OCI-LY1 (cell line): Measurements from ENCODE around the gene GMDS.

Experiments
- H2AFZ ChIP-seq: fragments of 200-600 bp; sonication (generic), shearing (Covaris generic); 2 replicates; pipeline ENCODE4 v1.6.0; 2014; ENCODE audit warnings: antibody characterized with exemption, mild to moderate bottlenecking, low read length
- H3F3A ChIP-seq: fragments of 200-600 bp; sonication (generic), shearing (Covaris generic); 2 replicates; pipeline ENCODE4 v1.6.0; 2014; ENCODE audit warnings: mild to moderate bottlenecking, antibody characterized with exemption, low read length, moderate library complexity; ENCODE audit not compliant: insufficient read depth
- H3K27ac ChIP-seq: fragments of 200-600 bp; sonication (generic); 2 replicates; pipeline ENCODE4 v1.5.1; 2014; ENCODE audit warnings: low read length, mixed run types, mild to moderate bottlenecking, low read depth; ENCODE audit not compliant: poor library complexity, severe bottlenecking
- H3K27me3 ChIP-seq: fragments of 200-600 bp; sonication (generic); 2 replicates; pipeline ENCODE4 v1.6.0; 2014; ENCODE audit warnings: antibody characterized with exemption, mild to moderate bottlenecking, low read length, moderate library complexity; ENCODE audit not compliant: insufficient read depth
- H3K36me3 ChIP-seq: fragments of 200-600 bp; sonication (generic); 2 replicates; pipeline ENCODE4 v1.6.1; 2014; ENCODE audit warnings: mild to moderate bottlenecking, antibody characterized with exemption, low read length, moderate library complexity, mixed read lengths; ENCODE audit not compliant: insufficient read depth
- H3K4me1 ChIP-seq: fragments of 200-600 bp; sonication (generic); 2 replicates; pipeline ENCODE4 v1.5.1; 2014; ENCODE audit warnings: mild to moderate bottlenecking, low read length, moderate library complexity; ENCODE audit not compliant: insufficient read depth, severe bottlenecking
- H3K4me2 ChIP-seq: fragments of 200-600 bp; sonication (generic), shearing (Covaris generic); 2 replicates; pipeline ENCODE4 v1.6.1; 2014; ENCODE audit warnings: low read length
- H3K4me3 ChIP-seq: fragments of 200-600 bp; sonication (generic); 2 replicates; pipeline ENCODE4 v1.5.1; 2014; ENCODE audit warnings: low read length, low read depth, mild to moderate bottlenecking, mixed read lengths; ENCODE audit not compliant: poor library complexity, severe bottlenecking
- H3K79me2 ChIP-seq: fragments of 200-600 bp; shearing (Covaris generic); 2 replicates; pipeline ENCODE4 v1.6.1; 2016; ENCODE audit warnings: mixed run types, low read length, mixed read lengths; ENCODE audit not compliant: insufficient read depth
- H3K9ac ChIP-seq: fragments of 200-600 bp; sonication (generic), shearing (Covaris generic); 2 replicates; pipeline ENCODE4 v1.6.1; 2014; ENCODE audit warnings: mild to moderate bottlenecking, low read length, mixed read lengths
- H3K9me2 ChIP-seq: fragments of 200-600 bp; sonication (generic), shearing (Covaris generic); 2 replicates; pipeline ENCODE4 v1.6.1; 2014; ENCODE audit warnings: low read depth, mild to moderate bottlenecking, low read length, mixed read lengths
- H3K9me3 ChIP-seq: fragments of 200-600 bp; shearing (Covaris generic); 2 replicates; pipeline ENCODE4 v1.6.1; 2014; ENCODE audit warnings: low read length, mixed read lengths
- H4K20me1 ChIP-seq: fragments of 200-600 bp; sonication (generic), shearing (Covaris generic); 2 replicates; pipeline ENCODE4 v1.6.0; 2016; ENCODE audit warnings: mild to moderate bottlenecking, low read length; ENCODE audit not compliant: insufficient read depth
- EZH2 ChIP-seq: fragments of 200-600 bp; sonication (generic), shearing (Covaris generic); IDR thresholded peaks from 2 replicates; pipeline ENCODE4 v1.8.0; 2017; ENCODE audit warnings: borderline replicate concordance, mixed run types, mild to moderate bottlenecking, antibody characterized with exemption, low read length, moderate library complexity, mixed read lengths
- TF ChIP-seq, protein P1 (sequence below): fragments of 200-600 bp; sonication (generic), shearing (Covaris generic); IDR thresholded peaks from 2 replicates; pipeline ENCODE4 v1.5.1; 2017; ENCODE audit warnings: mild to moderate bottlenecking, antibody characterized with exemption, low read length, moderate library complexity, mixed read lengths

GMDS gene

DNA sequence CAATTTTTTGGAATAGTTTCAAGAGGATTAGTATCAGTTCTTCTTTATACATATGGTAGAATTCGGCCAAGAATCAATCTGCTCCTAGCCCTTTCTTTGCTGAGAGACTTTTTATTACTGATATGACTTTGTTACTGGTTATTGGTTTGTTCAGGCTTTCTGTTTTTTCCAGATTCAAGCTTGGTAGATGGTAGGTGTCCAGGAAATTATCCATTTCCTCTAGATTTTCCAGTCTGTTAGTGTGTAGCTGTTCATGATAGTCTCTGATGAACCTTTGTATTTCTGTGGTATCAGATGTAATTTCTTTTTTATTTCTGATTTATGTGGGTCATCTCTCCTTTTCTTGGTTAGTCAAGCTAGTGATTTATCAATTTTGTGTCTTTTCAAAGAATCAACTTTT, 167.6 kb downstream of the GMDS start:
- no peak overlapping the region for H3K4me2 ChIP-seq
- TF ChIP-seq, protein P1, sequence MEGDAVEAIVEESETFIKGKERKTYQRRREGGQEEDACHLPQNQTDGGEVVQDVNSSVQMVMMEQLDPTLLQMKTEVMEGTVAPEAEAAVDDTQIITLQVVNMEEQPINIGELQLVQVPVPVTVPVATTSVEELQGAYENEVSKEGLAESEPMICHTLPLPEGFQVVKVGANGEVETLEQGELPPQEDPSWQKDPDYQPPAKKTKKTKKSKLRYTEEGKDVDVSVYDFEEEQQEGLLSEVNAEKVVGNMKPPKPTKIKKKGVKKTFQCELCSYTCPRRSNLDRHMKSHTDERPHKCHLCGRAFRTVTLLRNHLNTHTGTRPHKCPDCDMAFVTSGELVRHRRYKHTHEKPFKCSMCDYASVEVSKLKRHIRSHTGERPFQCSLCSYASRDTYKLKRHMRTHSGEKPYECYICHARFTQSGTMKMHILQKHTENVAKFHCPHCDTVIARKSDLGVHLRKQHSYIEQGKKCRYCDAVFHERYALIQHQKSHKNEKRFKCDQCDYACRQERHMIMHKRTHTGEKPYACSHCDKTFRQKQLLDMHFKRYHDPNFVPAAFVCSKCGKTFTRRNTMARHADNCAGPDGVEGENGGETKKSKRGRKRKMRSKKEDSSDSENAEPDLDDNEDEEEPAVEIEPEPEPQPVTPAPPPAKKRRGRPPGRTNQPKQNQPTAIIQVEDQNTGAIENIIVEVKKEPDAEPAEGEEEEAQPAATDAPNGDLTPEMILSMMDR = no peak
- no peak for TF ChIP-seq EZH2
- no peak overlapping the region for H2AFZ ChIP-seq
- no peak overlapping the region for H3K27ac ChIP-seq
- no peaks in the 10 kb centered on the region for H3K4me1 ChIP-seq
- H3K79me2 ChIP-seq = no peaks in the 10 kb centered on the region
- H3K9me2 ChIP-seq = no peaks in the 10 kb centered on the region
- H3F3A ChIP-seq = no peaks in the 10 kb centered on the region
- no peak overlapping the region for H3K4me3 ChIP-seq
- H3K27me3 ChIP-seq = no peaks in the 10 kb centered on the region
- peaks cover 4% of the 10 kb centered on the region; the same call in 1 of the 2 replicates for H3K9me3 ChIP-seq
- H4K20me1 ChIP-seq = no peaks in the 10 kb centered on the region
- no peak overlapping the region for H3K9ac ChIP-seq
- no peaks in the 10 kb centered on the region; the same call in 1 of the 2 replicates for H3K36me3 ChIP-seq

DNA sequence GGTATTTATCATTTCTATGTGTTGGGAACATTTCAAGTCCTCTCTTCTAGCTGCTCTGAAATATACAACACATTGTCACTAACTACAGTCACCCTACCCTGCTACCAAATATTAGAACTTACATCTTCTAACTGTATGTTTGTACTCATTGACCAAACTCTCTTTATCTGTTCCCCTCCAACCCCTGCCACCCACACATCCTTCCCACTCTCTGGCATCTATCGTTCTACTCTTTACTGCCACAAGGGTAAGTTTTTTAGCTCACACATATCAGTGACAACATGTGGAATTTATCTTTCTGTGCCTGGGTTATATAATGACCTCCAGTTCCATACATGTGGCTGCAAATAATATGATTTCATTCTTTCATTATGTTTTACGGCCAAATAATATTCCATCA, 171.9 kb downstream of the GMDS start:
- no peak overlapping the region for H3K27ac ChIP-seq
- H3K4me3 ChIP-seq = no peak overlapping the region
- H4K20me1 ChIP-seq = no peaks in the 10 kb centered on the region
- no peaks in the 10 kb centered on the region for H3K36me3 ChIP-seq
- no peak overlapping the region for H3K4me2 ChIP-seq
- H3K27me3 ChIP-seq = no peaks in the 10 kb centered on the region
- H2AFZ ChIP-seq = no peak overlapping the region
- no peak for TF ChIP-seq EZH2
- TF ChIP-seq, protein P1 = no peak
- H3K9me3 ChIP-seq = peaks cover 4% of the 10 kb centered on the region; the same call in 1 of the 2 replicates
- no peaks in the 10 kb centered on the region for H3K4me1 ChIP-seq
- H3K79me2 ChIP-seq = no peaks in the 10 kb centered on the region
- no peaks in the 10 kb centered on the region for H3F3A ChIP-seq
- no peak overlapping the region for H3K9ac ChIP-seq
- H3K9me2 ChIP-seq = no peaks in the 10 kb centered on the region

DNA sequence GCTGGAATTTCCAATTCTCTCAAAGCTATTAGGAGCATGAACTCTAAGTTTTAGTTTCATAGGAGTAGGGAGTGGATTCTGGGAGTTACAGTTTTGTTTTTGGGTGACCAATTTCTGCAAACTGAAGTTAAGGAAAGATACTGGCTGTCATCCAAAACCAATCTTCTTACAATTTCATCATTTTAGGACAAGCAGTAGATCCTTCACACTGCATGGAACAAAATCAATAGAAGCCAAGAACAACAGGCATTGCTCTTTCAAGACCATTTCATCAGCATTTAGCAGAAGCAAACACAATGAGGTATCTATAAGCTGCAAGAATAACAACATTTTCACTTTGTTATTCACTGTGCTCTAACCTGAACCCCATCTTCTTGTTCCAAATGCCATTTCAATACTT, 173.0 kb downstream of the GMDS start:
- H3K27me3 ChIP-seq = no peaks in the 10 kb centered on the region
- H4K20me1 ChIP-seq = no peaks in the 10 kb centered on the region
- no peak overlapping the region for H3K9ac ChIP-seq
- H3K4me2 ChIP-seq = no peak overlapping the region
- TF ChIP-seq EZH2 = no peak
- TF ChIP-seq, protein P1 = no peak
- no peaks in the 10 kb centered on the region for H3K9me3 ChIP-seq
- no peaks in the 10 kb centered on the region for H3F3A ChIP-seq
- no peaks in the 10 kb centered on the region for H3K4me1 ChIP-seq
- no peaks in the 10 kb centered on the region for H3K36me3 ChIP-seq
- H3K27ac ChIP-seq = no peak overlapping the region
- no peaks in the 10 kb centered on the region for H3K9me2 ChIP-seq
- H3K4me3 ChIP-seq = no peak overlapping the region
- no peak overlapping the region for H2AFZ ChIP-seq
- no peaks in the 10 kb centered on the region for H3K79me2 ChIP-seq
